Measurements from ENCODE around the gene AATK.

DNA sequence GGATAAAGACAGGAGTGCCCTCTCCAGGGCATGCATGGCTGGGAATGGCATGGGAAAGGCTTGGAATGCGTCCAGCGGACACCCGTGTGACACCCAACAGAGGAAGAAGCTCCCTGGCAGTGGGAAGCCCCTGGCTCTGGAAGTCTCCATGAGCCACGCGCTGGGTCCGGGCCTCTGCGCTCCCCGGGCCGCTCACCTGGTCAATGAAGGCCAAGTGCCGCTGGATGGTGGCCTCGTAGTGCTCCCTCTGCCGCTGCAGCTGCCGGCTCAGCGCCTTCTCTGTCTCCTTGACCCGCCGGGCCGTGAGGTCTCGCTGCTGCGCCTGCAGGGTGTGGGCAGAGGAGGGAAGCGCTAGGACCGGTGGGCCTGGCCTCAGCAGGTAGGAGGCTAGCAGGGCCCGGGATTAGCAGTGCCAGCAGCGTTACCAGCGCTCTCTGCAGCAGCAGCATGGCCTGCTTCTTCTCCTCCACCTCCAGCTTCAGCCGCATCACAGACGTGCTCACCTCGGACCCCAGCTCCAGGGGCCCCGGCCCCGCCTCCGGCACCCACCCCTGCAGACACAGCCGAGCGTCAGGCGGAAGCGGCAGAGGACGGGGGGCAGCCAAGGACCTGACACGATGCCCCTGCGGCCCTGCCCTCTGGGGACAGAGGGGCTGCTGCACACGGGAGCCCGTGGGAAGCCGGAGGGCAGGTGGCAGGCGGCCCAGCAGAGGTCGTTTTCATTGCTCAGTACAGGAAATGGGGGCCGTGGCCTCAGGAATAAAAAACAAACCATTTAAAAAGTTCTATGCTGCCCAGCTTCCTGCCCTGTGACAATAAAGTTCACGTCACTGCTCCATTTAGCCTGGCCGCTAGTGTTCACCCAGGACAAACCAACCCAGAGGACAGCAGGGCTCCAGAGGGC, 30.7 kb upstream of the AATK start:
- TF ChIP-seq, protein P1, sequence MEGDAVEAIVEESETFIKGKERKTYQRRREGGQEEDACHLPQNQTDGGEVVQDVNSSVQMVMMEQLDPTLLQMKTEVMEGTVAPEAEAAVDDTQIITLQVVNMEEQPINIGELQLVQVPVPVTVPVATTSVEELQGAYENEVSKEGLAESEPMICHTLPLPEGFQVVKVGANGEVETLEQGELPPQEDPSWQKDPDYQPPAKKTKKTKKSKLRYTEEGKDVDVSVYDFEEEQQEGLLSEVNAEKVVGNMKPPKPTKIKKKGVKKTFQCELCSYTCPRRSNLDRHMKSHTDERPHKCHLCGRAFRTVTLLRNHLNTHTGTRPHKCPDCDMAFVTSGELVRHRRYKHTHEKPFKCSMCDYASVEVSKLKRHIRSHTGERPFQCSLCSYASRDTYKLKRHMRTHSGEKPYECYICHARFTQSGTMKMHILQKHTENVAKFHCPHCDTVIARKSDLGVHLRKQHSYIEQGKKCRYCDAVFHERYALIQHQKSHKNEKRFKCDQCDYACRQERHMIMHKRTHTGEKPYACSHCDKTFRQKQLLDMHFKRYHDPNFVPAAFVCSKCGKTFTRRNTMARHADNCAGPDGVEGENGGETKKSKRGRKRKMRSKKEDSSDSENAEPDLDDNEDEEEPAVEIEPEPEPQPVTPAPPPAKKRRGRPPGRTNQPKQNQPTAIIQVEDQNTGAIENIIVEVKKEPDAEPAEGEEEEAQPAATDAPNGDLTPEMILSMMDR (IDR thresholded peaks at IDR 0.05; ENCODE audit: poor library complexity), result no peak
- no peak for TF ChIP-seq EZH2 (IDR thresholded peaks at IDR 0.05; ENCODE audit: borderline replicate concordance)

Measured in hepatocyte (in vitro differentiated cells).